SK-N-SH treated with all-trans-retinoic acid at 6 μM for 48 hours (cell line): ENCODE data around the gene ASIC1.
"Not testable (repeated sequence)": the region's sequence is repeated elsewhere in the genome, so short reads cannot be mapped to it uniquely, and the experiment has no call there.

Experiments
- ATAC-seq: fragments of 200-7000 bp; cut with Tn5 transposase; 3 replicates; pipeline ENCODE4 v1.9.1; 2020; ENCODE audit warnings: mild to moderate bottlenecking, moderate library complexity
- ARNTL ChIP-seq: fragments of 450-650 bp; formaldehyde crosslinking; IDR thresholded peaks from 2 replicates; pipeline ENCODE4 v1.5.0; 2020; ENCODE audit warnings: low read depth, mild to moderate bottlenecking, moderate library complexity, borderline replicate concordance
- BACH2 ChIP-seq: fragments of 250-450 bp; sonication (Bioruptor Pico); IDR thresholded peaks from 2 replicates; pipeline ENCODE4 v1.9.0; 2021; ENCODE audit warnings: mild to moderate bottlenecking, borderline replicate concordance
- CSDC2 ChIP-seq: fragments of 250-450 bp; sonication (Bioruptor Pico); IDR thresholded peaks from 2 replicates; pipeline ENCODE4 v1.5.0; 2020; ENCODE audit warnings: mild to moderate bottlenecking, moderate library complexity
- ESRRG ChIP-seq: fragments of 250-450 bp; sonication (Bioruptor Pico); IDR thresholded peaks from 2 replicates; pipeline ENCODE4 v1.6.1; 2021; ENCODE audit warnings: mild to moderate bottlenecking
- GLIS3 ChIP-seq: fragments of 250-450 bp; sonication (Bioruptor Pico); IDR thresholded peaks from 2 replicates; pipeline ENCODE4 v1.5.0; 2020; ENCODE audit warnings: mild to moderate bottlenecking, moderate library complexity
- ISL1 ChIP-seq: fragments of 250-450 bp; sonication (Bioruptor Pico); IDR thresholded peaks from 2 replicates; pipeline ENCODE4 v2.1.2; 2022; ENCODE audit warnings: mild to moderate bottlenecking, moderate library complexity
- OSR1 ChIP-seq: fragments of 250-450 bp; sonication (Bioruptor Pico); IDR thresholded peaks from 2 replicates; pipeline ENCODE4 v1.8.0; 2022; ENCODE audit warnings: moderate library complexity, mild to moderate bottlenecking, inconsistent platforms
- PPARA ChIP-seq: fragments of 250-450 bp; sonication (Bioruptor Pico); IDR thresholded peaks from 2 replicates; pipeline ENCODE4 v1.5.0; 2020; ENCODE audit warnings: mild to moderate bottlenecking, borderline replicate concordance
- RARB ChIP-seq: fragments of 250-450 bp; sonication (Bioruptor Pico); IDR thresholded peaks from 2 replicates; pipeline ENCODE4 v1.8.0; 2021; ENCODE audit warnings: mild to moderate bottlenecking, moderate library complexity
- TCF4 ChIP-seq: fragments of 250-450 bp; sonication (Bioruptor Pico); IDR thresholded peaks from 2 replicates; pipeline ENCODE4 v1.8.0; 2021; ENCODE audit warnings: mild to moderate bottlenecking, moderate library complexity, borderline replicate concordance
- TOX ChIP-seq: fragments of 250-450 bp; sonication (Bioruptor Pico); IDR thresholded peaks from 2 replicates; pipeline ENCODE4 v1.8.0; 2021; ENCODE audit warnings: mild to moderate bottlenecking, moderate library complexity, borderline replicate concordance
- ZC3H10 ChIP-seq: fragments of 250-450 bp; sonication (Bioruptor Pico); IDR thresholded peaks from 2 replicates; pipeline ENCODE4 v1.5.1; 2021; ENCODE audit warnings: mild to moderate bottlenecking, moderate library complexity
- ZFP3 ChIP-seq: fragments of 250-450 bp; sonication (Bioruptor Pico); IDR thresholded peaks from 2 replicates; pipeline ENCODE4 v1.5.0; 2020; ENCODE audit warnings: mild to moderate bottlenecking, moderate library complexity
- ZFP30 ChIP-seq: fragments of 450-650 bp; formaldehyde crosslinking; IDR thresholded peaks from 2 replicates; pipeline ENCODE4 v1.5.0; 2022; ENCODE audit warnings: mild to moderate bottlenecking, moderate library complexity
- ZNF565 ChIP-seq: fragments of 450-650 bp; formaldehyde crosslinking; conservative IDR thresholded peaks from 2 replicates; pipeline ENCODE4 v1.5.0; 2020; ENCODE audit warnings: low read depth, mild to moderate bottlenecking, moderate library complexity
- ZNF70 ChIP-seq: fragments of 450-650 bp; formaldehyde crosslinking; IDR thresholded peaks from 2 replicates; pipeline ENCODE4 v1.5.0; 2020; ENCODE audit warnings: mild to moderate bottlenecking, moderate library complexity
- TF ChIP-seq, protein P1 (sequence below): fragments of 250-450 bp; sonication (Bioruptor Pico); IDR thresholded peaks from 2 replicates; pipeline ENCODE4 v1.5.0; 2020; ENCODE audit warnings: mild to moderate bottlenecking, moderate library complexity
- TF ChIP-seq, protein P2 (sequence below): fragments of 250-450 bp; sonication (Bioruptor Pico); IDR thresholded peaks from 2 replicates; pipeline ENCODE4 v1.5.1; 2020; ENCODE audit warnings: low read depth, mild to moderate bottlenecking, moderate library complexity
- TF ChIP-seq, protein P3 (sequence below): fragments of 250-450 bp; sonication (Bioruptor Pico); IDR thresholded peaks from 2 replicates; pipeline ENCODE4 v1.8.0; 2020; ENCODE audit warnings: mild to moderate bottlenecking, moderate library complexity, borderline replicate concordance
- TF ChIP-seq, protein P4 (sequence below): fragments of 250-450 bp; sonication (Bioruptor Pico); IDR thresholded peaks from 2 replicates; pipeline ENCODE4 v1.8.0; 2021; ENCODE audit warnings: low read depth, mild to moderate bottlenecking, moderate library complexity, borderline replicate concordance

ASIC1 gene

DNA sequence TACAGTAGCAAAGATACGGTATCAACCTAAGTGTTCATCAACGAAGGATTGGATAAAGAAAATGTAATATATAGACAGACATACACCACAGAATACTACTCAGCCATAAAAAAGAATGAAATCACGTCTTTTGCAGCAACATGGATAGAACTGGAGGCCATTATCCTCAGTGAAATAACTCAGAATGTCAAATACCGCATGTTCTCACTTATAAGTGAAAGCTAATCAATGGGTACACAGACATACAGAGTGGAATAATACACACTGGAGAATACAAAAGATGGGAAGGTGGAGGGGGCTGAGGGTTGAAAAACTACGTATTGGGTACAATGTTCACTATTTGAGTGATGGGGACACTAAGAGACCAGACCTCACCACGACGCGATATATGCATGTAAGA lies 33.2 kb upstream of the ASIC1 start:
- no peak for ATAC-seq
- TF ChIP-seq, protein P1, sequence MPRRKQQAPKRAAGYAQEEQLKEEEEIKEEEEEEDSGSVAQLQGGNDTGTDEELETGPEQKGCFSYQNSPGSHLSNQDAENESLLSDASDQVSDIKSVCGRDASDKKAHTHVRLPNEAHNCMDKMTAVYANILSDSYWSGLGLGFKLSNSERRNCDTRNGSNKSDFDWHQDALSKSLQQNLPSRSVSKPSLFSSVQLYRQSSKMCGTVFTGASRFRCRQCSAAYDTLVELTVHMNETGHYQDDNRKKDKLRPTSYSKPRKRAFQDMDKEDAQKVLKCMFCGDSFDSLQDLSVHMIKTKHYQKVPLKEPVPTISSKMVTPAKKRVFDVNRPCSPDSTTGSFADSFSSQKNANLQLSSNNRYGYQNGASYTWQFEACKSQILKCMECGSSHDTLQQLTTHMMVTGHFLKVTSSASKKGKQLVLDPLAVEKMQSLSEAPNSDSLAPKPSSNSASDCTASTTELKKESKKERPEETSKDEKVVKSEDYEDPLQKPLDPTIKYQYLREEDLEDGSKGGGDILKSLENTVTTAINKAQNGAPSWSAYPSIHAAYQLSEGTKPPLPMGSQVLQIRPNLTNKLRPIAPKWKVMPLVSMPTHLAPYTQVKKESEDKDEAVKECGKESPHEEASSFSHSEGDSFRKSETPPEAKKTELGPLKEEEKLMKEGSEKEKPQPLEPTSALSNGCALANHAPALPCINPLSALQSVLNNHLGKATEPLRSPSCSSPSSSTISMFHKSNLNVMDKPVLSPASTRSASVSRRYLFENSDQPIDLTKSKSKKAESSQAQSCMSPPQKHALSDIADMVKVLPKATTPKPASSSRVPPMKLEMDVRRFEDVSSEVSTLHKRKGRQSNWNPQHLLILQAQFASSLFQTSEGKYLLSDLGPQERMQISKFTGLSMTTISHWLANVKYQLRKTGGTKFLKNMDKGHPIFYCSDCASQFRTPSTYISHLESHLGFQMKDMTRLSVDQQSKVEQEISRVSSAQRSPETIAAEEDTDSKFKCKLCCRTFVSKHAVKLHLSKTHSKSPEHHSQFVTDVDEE (CRISPR knock-in tag) = no peak
- TF ChIP-seq ARNTL (CRISPR knock-in tag) (no peak), ZFP30 (CRISPR knock-in tag) (no peak), ZNF565 (CRISPR knock-in tag) (no peak), ESRRG (CRISPR knock-in tag) (no peak), ZNF70 (CRISPR knock-in tag) (no peak), TCF4 (CRISPR knock-in tag) (no peak), PPARA (CRISPR knock-in tag) (no peak), RARB (CRISPR knock-in tag) (no peak), OSR1 (no peak), ISL1 (no peak)
- TF ChIP-seq, protein P2, sequence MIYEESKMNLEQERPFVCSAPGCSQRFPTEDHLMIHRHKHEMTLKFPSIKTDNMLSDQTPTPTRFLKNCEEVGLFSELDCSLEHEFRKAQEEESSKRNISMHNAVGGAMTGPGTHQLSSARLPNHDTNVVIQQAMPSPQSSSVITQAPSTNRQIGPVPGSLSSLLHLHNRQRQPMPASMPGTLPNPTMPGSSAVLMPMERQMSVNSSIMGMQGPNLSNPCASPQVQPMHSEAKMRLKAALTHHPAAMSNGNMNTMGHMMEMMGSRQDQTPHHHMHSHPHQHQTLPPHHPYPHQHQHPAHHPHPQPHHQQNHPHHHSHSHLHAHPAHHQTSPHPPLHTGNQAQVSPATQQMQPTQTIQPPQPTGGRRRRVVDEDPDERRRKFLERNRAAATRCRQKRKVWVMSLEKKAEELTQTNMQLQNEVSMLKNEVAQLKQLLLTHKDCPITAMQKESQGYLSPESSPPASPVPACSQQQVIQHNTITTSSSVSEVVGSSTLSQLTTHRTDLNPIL (CRISPR knock-in tag) = no peak
- TF ChIP-seq, protein P3, sequence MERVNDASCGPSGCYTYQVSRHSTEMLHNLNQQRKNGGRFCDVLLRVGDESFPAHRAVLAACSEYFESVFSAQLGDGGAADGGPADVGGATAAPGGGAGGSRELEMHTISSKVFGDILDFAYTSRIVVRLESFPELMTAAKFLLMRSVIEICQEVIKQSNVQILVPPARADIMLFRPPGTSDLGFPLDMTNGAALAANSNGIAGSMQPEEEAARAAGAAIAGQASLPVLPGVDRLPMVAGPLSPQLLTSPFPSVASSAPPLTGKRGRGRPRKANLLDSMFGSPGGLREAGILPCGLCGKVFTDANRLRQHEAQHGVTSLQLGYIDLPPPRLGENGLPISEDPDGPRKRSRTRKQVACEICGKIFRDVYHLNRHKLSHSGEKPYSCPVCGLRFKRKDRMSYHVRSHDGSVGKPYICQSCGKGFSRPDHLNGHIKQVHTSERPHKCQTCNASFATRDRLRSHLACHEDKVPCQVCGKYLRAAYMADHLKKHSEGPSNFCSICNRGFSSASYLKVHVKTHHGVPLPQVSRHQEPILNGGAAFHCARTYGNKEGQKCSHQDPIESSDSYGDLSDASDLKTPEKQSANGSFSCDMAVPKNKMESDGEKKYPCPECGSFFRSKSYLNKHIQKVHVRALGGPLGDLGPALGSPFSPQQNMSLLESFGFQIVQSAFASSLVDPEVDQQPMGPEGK (CRISPR knock-in tag) = no peak

DNA sequence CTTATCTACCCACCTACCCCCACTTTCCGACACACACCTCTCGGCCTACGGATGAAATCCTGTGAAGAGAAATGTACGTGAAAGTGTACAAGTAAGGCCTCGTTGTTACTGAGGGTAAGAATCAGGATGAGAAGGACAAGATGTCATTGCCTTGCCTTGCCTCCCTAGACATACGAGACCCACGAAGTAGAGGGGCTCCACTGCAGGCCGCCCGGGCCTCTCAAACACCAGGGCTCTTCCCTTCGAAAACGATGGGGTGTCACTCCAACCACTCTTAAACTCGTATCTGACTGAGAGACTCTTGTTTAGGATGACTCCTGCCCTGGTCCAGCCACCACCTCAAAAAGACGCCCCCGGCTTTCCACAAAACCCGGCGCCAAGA lies 32.6 kb upstream of the ASIC1 start:
- ATAC-seq = peak; percentile 66

DNA sequence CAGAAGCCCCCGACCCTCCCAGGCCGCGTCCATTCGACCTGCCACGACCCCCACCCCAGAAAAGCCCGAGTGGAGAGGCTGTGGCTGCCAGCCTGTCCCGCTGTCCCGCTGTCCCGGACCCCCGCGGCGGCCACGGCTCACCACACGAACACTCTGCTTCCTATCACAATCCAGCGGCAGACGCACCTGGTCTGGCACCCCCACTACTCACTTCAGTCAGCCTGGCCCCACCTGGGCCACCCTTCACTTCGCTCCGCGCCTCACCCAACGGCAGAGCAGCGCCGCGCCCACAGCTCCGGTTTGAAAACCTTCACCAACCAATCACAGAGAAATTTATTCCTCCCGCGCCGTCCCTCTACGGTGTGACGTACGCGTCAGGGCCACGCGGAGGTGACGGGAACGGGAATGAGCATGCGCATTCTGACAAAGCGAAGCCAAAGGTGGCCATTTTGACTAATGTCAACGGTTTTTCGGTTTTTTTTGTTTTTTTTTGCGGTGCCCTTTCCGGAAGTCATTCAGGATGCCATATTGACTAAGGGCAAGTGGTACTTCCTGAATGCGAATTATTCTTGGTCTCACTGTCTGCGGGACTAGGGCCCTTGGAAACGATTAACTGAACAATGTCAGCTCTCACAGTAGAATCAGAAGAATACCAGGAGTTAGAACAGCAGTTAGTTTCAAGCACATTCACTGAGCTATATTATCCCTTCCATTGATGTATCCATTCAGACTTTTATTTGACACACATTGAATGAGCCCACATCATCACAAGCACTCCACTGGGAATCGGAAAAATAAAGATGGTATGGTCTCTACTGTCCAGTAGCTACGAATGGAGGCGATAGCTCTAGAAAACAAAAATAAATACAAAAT lies 32.0 kb upstream of the ASIC1 start, which contains the start of gene RACGAP1:
Gene RACGAP1 (minus strand): TSS at position 308 of the 873 bp plus-strand sequence. CDS start 8,779 bp downstream, outside the sequence.
- ATAC-seq = peak; percentile 98
- TF ChIP-seq ZC3H10 (no peak), ZFP30 (CRISPR knock-in tag) (no peak), GLIS3 (CRISPR knock-in tag) (no peak), CSDC2 (CRISPR knock-in tag) (no peak), TOX (CRISPR knock-in tag) (no peak), TCF4 (CRISPR knock-in tag) (no peak), BACH2 (CRISPR knock-in tag) (no peak)
- TF ChIP-seq, protein P2 (CRISPR knock-in tag) = no peak

More for the DNA sequence above, 32.6 kb upstream of the ASIC1 start:
- no peak for TF ChIP-seq RARB (CRISPR knock-in tag)
- no peak for TF ChIP-seq CSDC2 (CRISPR knock-in tag)
- no peak for TF ChIP-seq ARNTL (CRISPR knock-in tag)
- TF ChIP-seq ZNF70 (CRISPR knock-in tag) = no peak
- TF ChIP-seq ZFP3 (CRISPR knock-in tag) = no peak
- TF ChIP-seq TOX (CRISPR knock-in tag) = no peak
- no peak for TF ChIP-seq PPARA (CRISPR knock-in tag)
- TF ChIP-seq OSR1 = no peak

DNA sequence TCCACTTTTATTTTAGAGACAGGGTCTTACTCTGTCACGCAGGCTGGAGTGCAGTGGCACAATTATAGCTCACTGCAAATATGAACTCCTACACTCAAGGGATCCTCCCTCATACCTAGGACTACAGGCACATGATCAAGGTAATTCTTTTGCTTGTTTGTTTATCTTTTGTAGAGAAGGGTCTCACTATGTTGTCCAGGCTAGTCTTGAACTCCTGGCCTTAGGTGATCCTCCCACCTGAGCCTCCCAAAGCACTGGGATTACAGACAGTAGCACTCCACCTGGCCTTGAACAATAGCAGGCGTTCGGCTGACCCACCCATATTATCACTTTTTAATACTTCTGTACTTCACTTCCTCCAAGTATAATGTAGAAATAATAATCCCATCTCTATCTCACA lies 30.7 kb upstream of the ASIC1 start:
- no peak for ATAC-seq
- no peak for TF ChIP-seq ARNTL (CRISPR knock-in tag)
- no peak for TF ChIP-seq ZFP3 (CRISPR knock-in tag)
- TF ChIP-seq, protein P4, sequence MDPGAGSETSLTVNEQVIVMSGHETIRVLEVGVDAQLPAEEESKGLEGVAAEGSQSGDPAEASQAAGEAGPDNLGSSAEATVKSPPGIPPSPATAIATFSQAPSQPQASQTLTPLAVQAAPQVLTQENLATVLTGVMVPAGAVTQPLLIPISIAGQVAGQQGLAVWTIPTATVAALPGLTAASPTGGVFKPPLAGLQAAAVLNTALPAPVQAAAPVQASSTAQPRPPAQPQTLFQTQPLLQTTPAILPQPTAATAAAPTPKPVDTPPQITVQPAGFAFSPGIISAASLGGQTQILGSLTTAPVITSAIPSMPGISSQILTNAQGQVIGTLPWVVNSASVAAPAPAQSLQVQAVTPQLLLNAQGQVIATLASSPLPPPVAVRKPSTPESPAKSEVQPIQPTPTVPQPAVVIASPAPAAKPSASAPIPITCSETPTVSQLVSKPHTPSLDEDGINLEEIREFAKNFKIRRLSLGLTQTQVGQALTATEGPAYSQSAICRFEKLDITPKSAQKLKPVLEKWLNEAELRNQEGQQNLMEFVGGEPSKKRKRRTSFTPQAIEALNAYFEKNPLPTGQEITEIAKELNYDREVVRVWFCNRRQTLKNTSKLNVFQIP = no peak

DNA sequence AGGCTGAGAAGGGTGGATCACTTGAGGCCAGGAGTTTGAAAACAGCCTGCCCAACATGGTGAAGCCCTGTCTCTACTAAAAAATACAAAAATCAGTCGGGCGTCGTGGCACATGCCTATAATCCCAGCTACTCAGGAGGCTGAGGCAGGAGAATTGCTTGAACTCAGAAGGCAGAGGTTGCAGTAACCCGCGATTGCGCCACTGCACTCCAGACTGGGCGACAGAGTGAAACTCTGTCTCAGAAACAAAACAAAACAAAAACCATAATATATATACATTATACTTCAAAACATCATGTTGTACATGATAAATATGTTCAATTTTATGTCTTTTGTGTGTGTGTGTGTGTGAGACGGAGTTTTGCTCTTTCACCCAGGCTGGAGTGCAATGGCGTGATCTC lies 26.9 kb upstream of the ASIC1 start:
- not testable (repeated sequence) for ATAC-seq
